Colon (tissue), 2 donors: ENCODE data around the gene PRDM5.

Experiments used
- FAIRE-seq: peaks from 2 replicates; lab custom pipeline; 2012; peaks lifted over from hg19 to GRCh38; lab: Jason Lieb, UNC
- donor health status: control.
- donor health status: control.

The PRDM5 gene

GRCh38 chr4:120819805-120820437, 102.6 kb downstream of the PRDM5 start:
- FAIRE-seq = no peak

GRCh38 chr4:120816296-120816965, 106.1 kb downstream of the PRDM5 start:
- FAIRE-seq = no peak

GRCh38 chr4:120815361-120815760, 107.2 kb downstream of the PRDM5 start:
- FAIRE-seq = no peak

- no peak for FAIRE-seq
Measured at GRCh38 chr4:120814886-120815285, 107.6 kb downstream of the PRDM5 start.

GRCh38 chr4:120812216-120812615, 110.3 kb downstream of the PRDM5 start:
- FAIRE-seq = no peak

- no peak for FAIRE-seq
Measured at GRCh38 chr4:120809518-120809917, 113.0 kb downstream of the PRDM5 start.

GRCh38 chr4:120808475-120809141, 113.9 kb downstream of the PRDM5 start:
- FAIRE-seq = no peak

- FAIRE-seq = no peak
Measured at GRCh38 chr4:120801137-120801758, 121.3 kb downstream of the PRDM5 start.

GRCh38 chr4:120798570-120798969, 124.0 kb downstream of the PRDM5 start:
- FAIRE-seq = no peak

GRCh38 chr4:120796271-120796670, 126.3 kb downstream of the PRDM5 start:
- FAIRE-seq = no peak

GRCh38 chr4:120785202-120785601, 137.3 kb downstream of the PRDM5 start:
- no peak for FAIRE-seq

GRCh38 chr4:120777459-120777858, 145.1 kb downstream of the PRDM5 start:
- no peak for FAIRE-seq

- no peak for FAIRE-seq
Measured at GRCh38 chr4:120775431-120775830, 147.1 kb downstream of the PRDM5 start.

- peak; percentile 60 for FAIRE-seq
Measured at GRCh38 chr4:120773641-120774040, 148.9 kb downstream of the PRDM5 start.

GRCh38 chr4:120771907-120772306, 150.6 kb downstream of the PRDM5 start:
- FAIRE-seq = no peak

- FAIRE-seq = no peak
Measured at GRCh38 chr4:120770897-120771296, 151.6 kb downstream of the PRDM5 start.

GRCh38 chr4:120769227-120769626, 153.3 kb downstream of the PRDM5 start:
- FAIRE-seq = no peak

GRCh38 chr4:120765260-120765680, 157.3 kb downstream of the PRDM5 start:
- FAIRE-seq = no peak

- FAIRE-seq = no peak
Measured at GRCh38 chr4:120763650-120764049, 158.9 kb downstream of the PRDM5 start.

- no peak for FAIRE-seq
Measured at GRCh38 chr4:120761070-120761469, 161.5 kb downstream of the PRDM5 start.

GRCh38 chr4:120760047-120760446, 162.5 kb downstream of the PRDM5 start:
- no peak for FAIRE-seq

- no peak for FAIRE-seq
Measured at GRCh38 chr4:120755864-120756263, 166.7 kb downstream of the PRDM5 start.

- FAIRE-seq = no peak
Measured at GRCh38 chr4:120754590-120754989, 167.9 kb downstream of the PRDM5 start.
